ENCODE results near the gene XPR1. TPM values are rescaled to one million over a fixed set of nuclear protein-coding genes. Genes with fewer than 3 reads are reported as not detected.

Gene XPR1
- total RNA-seq, 1 donor from 2014 or later = 37.9 TPM

- H3K4me3 Mint-ChIP-seq = no peak overlapping the region
- no peak overlapping the region for H3K27ac Mint-ChIP-seq
- H3K27me3 Mint-ChIP-seq (ENCODE audit: low read depth) = no peaks in the 10 kb centered on the region
- no peak for DNase-seq (ENCODE audit: low spot score in 2 of 2, unreplicated experiment in 2 of 2)
- no peaks in the 10 kb centered on the region for H3K4me1 Mint-ChIP-seq
- no peaks in the 10 kb centered on the region for H3K9me3 Mint-ChIP-seq
- TF ChIP-seq CTCF (IDR thresholded peaks at IDR 0.05; ENCODE audit: unreplicated experiment) = no peak
- H3K36me3 Mint-ChIP-seq = peaks cover 6% of the 10 kb centered on the region
Measured at GRCh38 chr1:180937624-180938225, 305.9 kb downstream of the XPR1 start.

DNA sequence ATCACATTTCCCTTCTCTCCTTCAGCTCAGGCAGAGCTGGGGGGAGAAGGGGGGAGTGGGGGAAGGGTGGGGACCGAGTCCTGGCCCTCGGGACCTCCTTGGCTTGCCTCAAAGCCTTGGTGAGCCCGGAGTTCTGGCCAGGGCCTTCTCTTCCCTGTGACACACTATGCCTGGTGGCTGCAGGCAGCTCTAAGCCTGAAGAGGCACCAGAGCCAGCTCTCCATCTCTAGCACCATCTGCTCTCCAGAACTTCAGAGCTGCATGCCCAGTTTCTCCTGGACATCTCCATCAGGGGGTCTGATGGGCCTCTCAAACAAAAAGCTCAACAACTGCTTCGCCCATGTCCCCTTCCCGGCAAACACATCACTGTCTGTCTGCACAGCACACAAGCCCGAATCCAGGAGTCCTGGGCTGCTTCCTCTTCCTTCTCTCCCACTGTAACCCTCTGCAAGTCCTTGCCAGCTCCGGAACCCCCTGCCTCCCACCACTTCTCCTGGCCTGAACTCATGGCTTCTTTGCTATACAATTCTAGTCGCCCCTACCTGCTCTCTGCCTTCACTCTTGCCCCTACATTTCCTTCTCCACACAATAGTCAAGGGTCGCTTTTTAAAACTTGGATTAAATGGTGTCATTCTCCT lies 307.4 kb downstream of the XPR1 start:
- no peak overlapping the region for H3K4me3 Mint-ChIP-seq

GRCh38 chr1:180939711-180940103 lies 307.9 kb downstream of the XPR1 start:
- no peaks in the 10 kb centered on the region for H3K4me1 Mint-ChIP-seq
- TF ChIP-seq CTCF (IDR thresholded peaks at IDR 0.05; ENCODE audit: unreplicated experiment) = no peak
- peaks cover 4% of the 10 kb centered on the region for H3K36me3 Mint-ChIP-seq
- H3K9me3 Mint-ChIP-seq = no peaks in the 10 kb centered on the region
- H3K27me3 Mint-ChIP-seq (ENCODE audit: low read depth) = no peaks in the 10 kb centered on the region
- no peak for DNase-seq (ENCODE audit: low spot score in 2 of 2, unreplicated experiment in 2 of 2)
- H3K27ac Mint-ChIP-seq = no peak overlapping the region
- H3K4me3 Mint-ChIP-seq = no peak overlapping the region

More for the DNA sequence above, 307.4 kb downstream of the XPR1 start:
- Mint-ChIP-seq H3K27ac (no peak overlapping the region), H3K36me3 (peaks cover 7% of the 10 kb centered on the region), H3K9me3 (no peaks in the 10 kb centered on the region), H3K4me1 (no peaks in the 10 kb centered on the region), H3K27me3 (ENCODE audit: low read depth) (no peaks in the 10 kb centered on the region)
- TF ChIP-seq CTCF (IDR thresholded peaks at IDR 0.05; ENCODE audit: unreplicated experiment) = no peak
- no peak for DNase-seq (ENCODE audit: low spot score in 2 of 2, unreplicated experiment in 2 of 2)

Other genes with a start within 250 kb of the XPR1 start
- 75.2 to 80.5 TPM (median 77.5 TPM) in 3 replicates for gene ACBD6, start 129.4 kb upstream of the XPR1 start, total RNA-seq
- not detected in 3 replicates for gene OVAAL, start 73.1 kb upstream of the XPR1 start, total RNA-seq